Measurements from ENCODE around the gene TOE1.

DNA sequence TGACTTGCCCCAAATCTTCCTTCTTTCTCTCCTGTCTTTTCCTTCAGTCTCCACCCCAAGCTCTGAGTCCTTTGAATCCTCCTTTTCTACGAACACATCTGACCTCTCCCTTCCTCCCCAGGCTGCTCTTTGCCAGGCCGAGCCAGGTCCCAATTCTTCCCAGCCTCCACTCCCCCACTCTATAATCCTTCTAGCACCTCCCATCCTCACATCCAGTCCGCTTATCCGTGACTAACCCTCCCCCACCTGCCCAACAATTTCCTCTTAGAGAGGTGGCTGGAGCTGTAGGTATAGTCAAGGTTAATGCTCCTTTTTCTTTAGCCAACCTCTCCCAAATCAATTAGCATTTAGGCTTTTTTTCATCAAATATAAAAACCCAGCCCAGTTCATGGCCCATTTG, 22.8 kb upstream of the TOE1 start:
- TF ChIP-seq, protein P1, sequence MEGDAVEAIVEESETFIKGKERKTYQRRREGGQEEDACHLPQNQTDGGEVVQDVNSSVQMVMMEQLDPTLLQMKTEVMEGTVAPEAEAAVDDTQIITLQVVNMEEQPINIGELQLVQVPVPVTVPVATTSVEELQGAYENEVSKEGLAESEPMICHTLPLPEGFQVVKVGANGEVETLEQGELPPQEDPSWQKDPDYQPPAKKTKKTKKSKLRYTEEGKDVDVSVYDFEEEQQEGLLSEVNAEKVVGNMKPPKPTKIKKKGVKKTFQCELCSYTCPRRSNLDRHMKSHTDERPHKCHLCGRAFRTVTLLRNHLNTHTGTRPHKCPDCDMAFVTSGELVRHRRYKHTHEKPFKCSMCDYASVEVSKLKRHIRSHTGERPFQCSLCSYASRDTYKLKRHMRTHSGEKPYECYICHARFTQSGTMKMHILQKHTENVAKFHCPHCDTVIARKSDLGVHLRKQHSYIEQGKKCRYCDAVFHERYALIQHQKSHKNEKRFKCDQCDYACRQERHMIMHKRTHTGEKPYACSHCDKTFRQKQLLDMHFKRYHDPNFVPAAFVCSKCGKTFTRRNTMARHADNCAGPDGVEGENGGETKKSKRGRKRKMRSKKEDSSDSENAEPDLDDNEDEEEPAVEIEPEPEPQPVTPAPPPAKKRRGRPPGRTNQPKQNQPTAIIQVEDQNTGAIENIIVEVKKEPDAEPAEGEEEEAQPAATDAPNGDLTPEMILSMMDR (conservative IDR thresholded peaks at IDR 0.05; ENCODE audit: low read depth, low read length): no peak
- TF ChIP-seq EZH2 (IDR thresholded peaks at IDR 0.05; ENCODE audit: low read length, unreplicated experiment) (no peak), EZH2phosphoT487 (IDR thresholded peaks at IDR 0.05; ENCODE audit: borderline replicate concordance, low read length) (no peak)
